ENCODE results near the gene GP1BA. TPM values are rescaled to one million over a fixed set of nuclear protein-coding genes. Genes with fewer than 3 reads are reported as not detected.

The GP1BA gene
- total RNA-seq, 1 experiment from 2014 or later = not detected

- no peak overlapping the region for H3K27ac ChIP-seq
- no peak for DNase-seq
- intact Hi-C loops (cut with micrococcal nuclease; ENCODE audit: unreplicated experiment) = no loop called here
- POLR2A ChIA-PET (ENCODE audit: unreplicated experiment) = no interaction called here
- peaks cover 8% of the 10 kb centered on the region; the same call in 1 of the 2 replicates for H3F3A ChIP-seq (ENCODE audit: insufficient read depth, low read depth)
- no peak overlapping the region for H3K4me2 ChIP-seq
- no peaks in the 10 kb centered on the region for H3K27me3 ChIP-seq (ENCODE audit: insufficient read depth, low read depth)
- no peaks in the 10 kb centered on the region for H3K9me3 ChIP-seq (ENCODE audit: insufficient read depth, low read depth)
- H3K36me3 ChIP-seq (ENCODE audit: low read depth) = no peaks in the 10 kb centered on the region
- CTCF ChIA-PET = no interaction called here
- no peaks in the 10 kb centered on the region for H3K79me2 ChIP-seq (ENCODE audit: low read depth)
- TF ChIP-seq CTCF (conservative IDR thresholded peaks at IDR 0.05) = no peak
- no peak for TF ChIP-seq EZH2 (IDR thresholded peaks at IDR 0.05; ENCODE audit: low read depth)
- H4K20me1 ChIP-seq (ENCODE audit: insufficient read depth) = no peaks in the 10 kb centered on the region
- H3K4me1 ChIP-seq (replicated peaks; ENCODE audit: insufficient read depth) = no peaks in the 10 kb centered on the region
- H3K9me2 ChIP-seq (ENCODE audit: insufficient read depth) = no peaks in the 10 kb centered on the region
- H2AFZ ChIP-seq = no peak overlapping the region
- no TSS peak for BruUV-seq (replicated peaks)
- no peak overlapping the region for H3K4me3 ChIP-seq
Observed at GRCh38 chr17:4895657-4896331, 36.3 kb upstream of the GP1BA start.

- Histone ChIP-seq H3F3A (ENCODE audit: insufficient read depth, low read depth) (peaks cover 11% of the 10 kb centered on the region; the same call in 1 of the 2 replicates), H3K9me3 (ENCODE audit: insufficient read depth, low read depth) (no peaks in the 10 kb centered on the region), H3K4me1 (replicated peaks; ENCODE audit: insufficient read depth) (no peaks in the 10 kb centered on the region), H2AFZ (no peak overlapping the region), H3K79me2 (ENCODE audit: low read depth) (no peaks in the 10 kb centered on the region), H3K36me3 (ENCODE audit: low read depth) (no peaks in the 10 kb centered on the region), H3K9me2 (ENCODE audit: insufficient read depth) (no peaks in the 10 kb centered on the region), H3K27ac (no peak overlapping the region), H3K4me2 (no peak overlapping the region), H3K4me3 (no peak overlapping the region), H4K20me1 (ENCODE audit: insufficient read depth) (no peaks in the 10 kb centered on the region), H3K27me3 (ENCODE audit: insufficient read depth, low read depth) (no peaks in the 10 kb centered on the region)
- intact Hi-C loops (cut with micrococcal nuclease; ENCODE audit: unreplicated experiment) = no loop called here
- ChIA-PET POLR2A (ENCODE audit: unreplicated experiment) (interaction anchor here (1.2 kb wide), 1 partner anchor 159 kb away, joined by 4 read pairs; no protein-coding TSS in a partner anchor), CTCF (no interaction called here)
- TF ChIP-seq CTCF (conservative IDR thresholded peaks at IDR 0.05) (no peak), EZH2 (IDR thresholded peaks at IDR 0.05; ENCODE audit: low read depth) (no peak)
- DNase-seq = no peak
- no TSS peak for BruUV-seq (replicated peaks)
Observed at GRCh38 chr17:4896332-4897197, 35.5 kb upstream of the GP1BA start.

- no peaks in the 10 kb centered on the region for H3K36me3 ChIP-seq (ENCODE audit: low read depth)
- no peak overlapping the region for H2AFZ ChIP-seq
- ChIA-PET POLR2A (ENCODE audit: unreplicated experiment) (interaction anchor here (1.2 kb wide), 1 partner anchor 159 kb away, joined by 4 read pairs; no protein-coding TSS in a partner anchor), CTCF (no interaction called here)
- H3K9me3 ChIP-seq (ENCODE audit: insufficient read depth, low read depth) = no peaks in the 10 kb centered on the region
- DNase-seq = no peak
- H3K27me3 ChIP-seq (ENCODE audit: insufficient read depth, low read depth) = no peaks in the 10 kb centered on the region
- TF ChIP-seq CTCF (conservative IDR thresholded peaks at IDR 0.05) = no peak
- no peak for TF ChIP-seq EZH2 (IDR thresholded peaks at IDR 0.05; ENCODE audit: low read depth)
- H3K4me3 ChIP-seq = no peak overlapping the region
- H3K9me2 ChIP-seq (ENCODE audit: insufficient read depth) = no peaks in the 10 kb centered on the region
- H3F3A ChIP-seq (ENCODE audit: insufficient read depth, low read depth) = peaks cover 18% of the 10 kb centered on the region; the same call in 1 of the 2 replicates
- H3K4me1 ChIP-seq (replicated peaks; ENCODE audit: insufficient read depth) = no peaks in the 10 kb centered on the region
- H3K27ac ChIP-seq = no peak overlapping the region
- no peaks in the 10 kb centered on the region for H4K20me1 ChIP-seq (ENCODE audit: insufficient read depth)
- TSS peak; percentile 16 for BruUV-seq (replicated peaks)
- intact Hi-C loops (cut with micrococcal nuclease; ENCODE audit: unreplicated experiment) = no loop called here
- H3K79me2 ChIP-seq (ENCODE audit: low read depth) = no peaks in the 10 kb centered on the region
- no peak overlapping the region for H3K4me2 ChIP-seq
Observed at GRCh38 chr17:4897198-4897687, 34.8 kb upstream of the GP1BA start.
